MM.1S (cell line): Measurements from ENCODE around the gene FBXO47.

Experiments
- EZH2 ChIP-seq: fragments of 300-600 bp; sonication (generic); optimal IDR thresholded peaks from 2 replicates; pipeline ENCODE3; 2017; ENCODE audit warnings: low read depth, mild to moderate bottlenecking, antibody characterized with exemption, low read length, mixed read lengths
- EZH2phosphoT487 ChIP-seq: fragments of 300-600 bp; sonication (generic); IDR thresholded peaks from 2 replicates; pipeline ENCODE4 v1.6.1; 2018; ENCODE audit warnings: antibody characterized with exemption, low read length
- TF ChIP-seq, protein P1 (sequence below): fragments of 300-600 bp; sonication (generic); IDR thresholded peaks from 2 replicates; pipeline ENCODE4 v1.5.1; 2016; ENCODE audit warnings: antibody characterized with exemption, low read length, mixed read lengths

DNA sequence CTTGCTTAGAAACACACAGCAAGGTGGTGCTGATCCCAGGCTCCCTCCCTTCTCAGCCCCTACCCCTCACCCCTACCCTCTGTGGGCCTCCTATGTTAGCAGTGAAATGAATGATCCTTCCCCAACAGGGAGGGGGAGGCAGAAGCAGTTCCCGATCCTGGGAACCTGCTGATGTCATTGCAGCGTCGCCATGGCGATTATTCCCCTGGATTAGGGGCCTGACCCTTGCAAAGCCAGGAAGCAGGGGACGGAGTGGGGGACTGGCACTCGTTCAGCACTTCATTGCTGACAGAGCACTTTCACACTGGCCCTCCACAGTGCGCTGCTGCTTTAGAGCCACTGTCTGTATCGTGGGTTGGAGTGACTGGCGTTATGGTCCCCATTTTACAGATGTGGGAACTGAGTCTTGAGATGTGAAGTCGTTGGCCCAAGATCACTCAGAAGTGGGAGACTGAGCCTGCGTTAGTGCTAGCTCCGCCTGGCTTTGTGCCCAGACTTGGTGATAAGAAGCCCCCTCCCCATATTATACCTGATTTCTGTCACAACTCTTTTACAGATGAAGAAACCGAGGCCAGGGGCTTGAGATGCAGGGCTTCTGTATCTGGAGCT, 70.8 kb downstream of the FBXO47 start:
- TF ChIP-seq EZH2phosphoT487 (no peak), EZH2 (no peak)
- TF ChIP-seq, protein P1, sequence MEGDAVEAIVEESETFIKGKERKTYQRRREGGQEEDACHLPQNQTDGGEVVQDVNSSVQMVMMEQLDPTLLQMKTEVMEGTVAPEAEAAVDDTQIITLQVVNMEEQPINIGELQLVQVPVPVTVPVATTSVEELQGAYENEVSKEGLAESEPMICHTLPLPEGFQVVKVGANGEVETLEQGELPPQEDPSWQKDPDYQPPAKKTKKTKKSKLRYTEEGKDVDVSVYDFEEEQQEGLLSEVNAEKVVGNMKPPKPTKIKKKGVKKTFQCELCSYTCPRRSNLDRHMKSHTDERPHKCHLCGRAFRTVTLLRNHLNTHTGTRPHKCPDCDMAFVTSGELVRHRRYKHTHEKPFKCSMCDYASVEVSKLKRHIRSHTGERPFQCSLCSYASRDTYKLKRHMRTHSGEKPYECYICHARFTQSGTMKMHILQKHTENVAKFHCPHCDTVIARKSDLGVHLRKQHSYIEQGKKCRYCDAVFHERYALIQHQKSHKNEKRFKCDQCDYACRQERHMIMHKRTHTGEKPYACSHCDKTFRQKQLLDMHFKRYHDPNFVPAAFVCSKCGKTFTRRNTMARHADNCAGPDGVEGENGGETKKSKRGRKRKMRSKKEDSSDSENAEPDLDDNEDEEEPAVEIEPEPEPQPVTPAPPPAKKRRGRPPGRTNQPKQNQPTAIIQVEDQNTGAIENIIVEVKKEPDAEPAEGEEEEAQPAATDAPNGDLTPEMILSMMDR: no peak
